ENCODE data around the gene CAV3.

- TF ChIP-seq, protein P1, sequence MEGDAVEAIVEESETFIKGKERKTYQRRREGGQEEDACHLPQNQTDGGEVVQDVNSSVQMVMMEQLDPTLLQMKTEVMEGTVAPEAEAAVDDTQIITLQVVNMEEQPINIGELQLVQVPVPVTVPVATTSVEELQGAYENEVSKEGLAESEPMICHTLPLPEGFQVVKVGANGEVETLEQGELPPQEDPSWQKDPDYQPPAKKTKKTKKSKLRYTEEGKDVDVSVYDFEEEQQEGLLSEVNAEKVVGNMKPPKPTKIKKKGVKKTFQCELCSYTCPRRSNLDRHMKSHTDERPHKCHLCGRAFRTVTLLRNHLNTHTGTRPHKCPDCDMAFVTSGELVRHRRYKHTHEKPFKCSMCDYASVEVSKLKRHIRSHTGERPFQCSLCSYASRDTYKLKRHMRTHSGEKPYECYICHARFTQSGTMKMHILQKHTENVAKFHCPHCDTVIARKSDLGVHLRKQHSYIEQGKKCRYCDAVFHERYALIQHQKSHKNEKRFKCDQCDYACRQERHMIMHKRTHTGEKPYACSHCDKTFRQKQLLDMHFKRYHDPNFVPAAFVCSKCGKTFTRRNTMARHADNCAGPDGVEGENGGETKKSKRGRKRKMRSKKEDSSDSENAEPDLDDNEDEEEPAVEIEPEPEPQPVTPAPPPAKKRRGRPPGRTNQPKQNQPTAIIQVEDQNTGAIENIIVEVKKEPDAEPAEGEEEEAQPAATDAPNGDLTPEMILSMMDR (IDR thresholded peaks at IDR 0.05): no peak
- TF ChIP-seq POLR2A (IDR thresholded peaks at IDR 0.05): no peak
Observed at GRCh38 chr3:8793242-8793641, 59.6 kb downstream of the CAV3 start.
